ENCODE measurements around the gene VWA7. TPM values are rescaled to one million over a fixed set of nuclear protein-coding genes. Genes with fewer than 3 reads are reported as not detected.
A peak's percentile ranks its signal among the peaks of the same experiment; 100 is the strongest.
"Not testable (repeated sequence)": the region's sequence is repeated elsewhere in the genome, so short reads cannot be mapped to it uniquely, and the experiment has no call there.

VWA7 gene
- total RNA-seq, 1 experiment from 2014 or later: 2.1 TPM

DNA sequence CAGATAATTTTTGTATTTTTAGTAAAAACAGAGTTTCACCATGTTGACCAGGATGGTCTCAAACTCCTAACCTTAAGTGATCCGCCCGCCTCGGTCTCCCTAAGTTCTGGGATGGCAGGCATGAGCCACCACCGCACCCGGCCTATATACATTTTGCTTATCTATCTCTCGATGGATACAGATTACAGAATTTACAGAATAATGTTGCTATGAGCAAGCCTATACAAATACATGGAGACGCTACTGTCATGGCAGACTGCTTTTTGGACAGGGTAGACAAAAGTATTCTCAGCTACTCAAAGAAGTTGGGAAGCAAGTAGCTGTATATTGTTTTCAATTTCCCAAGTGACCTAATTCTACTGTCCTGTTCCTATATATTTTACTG is 36.3 kb upstream of the VWA7 start:
- Histone ChIP-seq H3K4me3 (ENCODE audit: insufficient read depth, low read depth, low read length) (no peak overlapping the region), H3K27me3 (ENCODE audit: control insufficient read depth, insufficient read depth, low read length) (no peaks in the 10 kb centered on the region), H3K36me3 (replicated peaks; ENCODE audit: control insufficient read depth, insufficient read depth, low read length) (no peaks in the 10 kb centered on the region)
- no peak for DNase-seq

DNA sequence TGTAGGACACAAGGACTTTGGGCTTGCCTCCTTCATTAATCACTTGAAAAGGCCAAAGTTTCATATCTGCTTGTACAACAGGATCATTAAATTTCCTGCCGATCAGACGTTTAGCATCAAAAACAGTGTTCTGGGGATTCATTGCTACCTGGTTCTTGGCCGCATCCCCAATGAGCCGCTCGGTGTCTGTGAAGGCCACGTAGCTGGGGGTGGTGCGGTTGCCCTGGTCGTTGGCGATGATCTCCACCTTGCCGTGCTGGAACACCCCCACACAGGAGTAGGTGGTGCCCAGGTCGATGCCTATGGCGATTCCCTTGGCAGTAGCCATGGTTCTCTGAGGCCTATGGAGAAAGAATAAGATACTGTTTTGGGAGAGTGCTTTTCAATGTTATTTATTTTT is 34.5 kb upstream of the VWA7 start:
- H3K4me3 ChIP-seq (ENCODE audit: insufficient read depth, low read depth, low read length): no peak overlapping the region
- DNase-seq: no peak

DNA sequence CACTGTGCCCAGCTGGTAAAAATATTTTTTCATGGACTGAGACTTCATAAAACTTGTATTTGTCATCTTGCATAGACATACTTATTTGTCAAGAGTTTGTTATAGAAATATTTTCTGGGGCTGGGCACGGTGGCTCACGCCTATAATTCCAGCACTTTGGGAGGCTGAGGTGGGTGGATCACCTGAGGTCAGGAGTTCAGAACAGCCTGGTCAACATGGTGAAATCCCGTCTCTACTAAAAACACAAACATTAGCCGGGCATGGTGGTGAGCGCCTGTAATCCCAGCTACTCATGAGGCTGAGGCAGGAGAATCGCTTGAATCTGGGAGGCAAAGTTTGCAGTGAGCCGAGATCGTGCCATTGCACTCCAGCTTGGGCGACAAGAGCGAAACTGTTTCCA is 31.5 kb upstream of the VWA7 start:
- H3K36me3 ChIP-seq (replicated peaks; ENCODE audit: control insufficient read depth, insufficient read depth, low read length); DNase-seq; H3K27me3 ChIP-seq (ENCODE audit: control insufficient read depth, insufficient read depth, low read length); H3K4me3 ChIP-seq (ENCODE audit: insufficient read depth, low read depth, low read length): not testable (repeated sequence)

More for the DNA sequence above, 34.5 kb upstream of the VWA7 start:
- H3K36me3 ChIP-seq (replicated peaks; ENCODE audit: control insufficient read depth, insufficient read depth, low read length): no peaks in the 10 kb centered on the region
- H3K27me3 ChIP-seq (ENCODE audit: control insufficient read depth, insufficient read depth, low read length): no peaks in the 10 kb centered on the region

DNA sequence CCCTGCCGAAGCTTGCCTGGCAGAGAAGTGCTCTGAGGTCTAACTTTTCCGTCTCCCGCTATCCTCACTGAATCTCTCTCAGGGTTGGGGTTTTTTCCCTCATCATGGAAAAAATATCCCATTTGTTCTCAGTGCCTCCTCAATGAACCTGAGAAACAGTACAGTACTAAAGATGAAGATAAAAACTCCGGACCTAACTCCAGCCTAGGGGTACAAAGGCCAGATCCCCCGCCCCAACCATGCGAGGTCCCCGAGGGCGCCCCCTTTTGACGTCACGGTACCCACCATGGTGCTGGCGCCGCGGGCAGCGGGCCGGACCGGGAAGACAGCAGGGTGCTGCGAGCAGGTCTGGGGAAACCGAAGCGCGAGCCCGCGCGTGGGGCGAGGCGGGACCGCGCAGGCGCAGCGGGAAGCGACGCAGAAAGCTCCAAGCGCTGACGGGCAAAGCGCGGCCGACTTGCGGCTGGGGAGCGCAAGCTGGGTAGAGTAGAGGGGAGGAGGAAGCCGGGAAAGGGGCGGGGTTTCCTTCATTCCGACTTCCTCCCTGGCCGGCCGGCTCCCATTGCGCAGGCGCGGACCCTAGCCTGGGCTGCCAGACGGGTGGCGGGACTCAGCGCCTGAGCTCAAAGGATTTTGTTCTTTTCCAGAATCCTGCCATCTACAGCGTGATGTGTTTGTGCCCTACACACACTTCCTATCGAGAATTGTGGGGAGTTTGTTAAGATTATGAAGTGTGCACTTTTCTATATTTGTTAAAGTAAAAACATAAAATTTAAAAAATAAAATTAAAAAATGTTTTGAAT is 29.5 kb upstream of the VWA7 start, which contains the start of gene LSM2:
Gene LSM2 (minus strand): TSS at position 497 of the 803 bp plus-strand sequence. CDS start 209 bp downstream, at position 288.
- peak; percentile 100 for DNase-seq

DNA sequence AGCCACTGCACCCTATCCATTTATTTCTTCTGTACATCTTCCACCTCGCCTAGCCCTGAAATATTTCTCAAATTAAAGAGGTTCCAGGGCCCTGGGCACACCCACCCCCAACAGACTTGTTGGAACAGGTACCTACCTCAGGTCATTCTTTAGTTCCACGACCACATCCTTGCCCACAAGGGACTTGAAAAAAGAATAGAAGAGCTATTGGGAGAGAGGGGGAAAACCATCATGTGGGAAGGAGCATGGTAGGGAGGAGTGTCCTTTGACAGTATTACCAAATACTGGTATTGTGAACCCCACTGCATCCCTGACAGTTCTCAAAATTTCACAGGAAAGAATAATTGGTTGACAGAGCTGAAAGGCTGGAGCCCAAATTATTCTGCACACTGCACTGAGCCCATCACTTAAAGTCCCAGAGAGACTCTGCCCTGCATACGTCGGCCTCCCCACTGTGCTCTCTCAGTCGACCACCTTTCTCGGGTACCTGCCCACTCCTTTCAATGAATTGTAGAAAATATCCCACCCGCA is 28.9 kb upstream of the VWA7 start:
- Histone ChIP-seq H3K4me3 (ENCODE audit: insufficient read depth, low read depth, low read length) (peak overlapping the region; percentile 92), H3K27me3 (ENCODE audit: control insufficient read depth, insufficient read depth, low read length) (no peaks in the 10 kb centered on the region), H3K36me3 (replicated peaks; ENCODE audit: control insufficient read depth, insufficient read depth, low read length) (peaks cover 4% of the 10 kb centered on the region)
- DNase-seq: no peak

More for the DNA sequence above, 29.5 kb upstream of the VWA7 start, which contains the start of gene LSM2:
- H3K4me3 ChIP-seq (ENCODE audit: insufficient read depth, low read depth, low read length): peak within 1 kb of the TSS; percentile 92
- H3K27me3 ChIP-seq (ENCODE audit: control insufficient read depth, insufficient read depth, low read length): no peaks in the 10 kb centered on the region
- peaks cover 4% of the 10 kb centered on the region for H3K36me3 ChIP-seq (replicated peaks; ENCODE audit: control insufficient read depth, insufficient read depth, low read length)

DNA sequence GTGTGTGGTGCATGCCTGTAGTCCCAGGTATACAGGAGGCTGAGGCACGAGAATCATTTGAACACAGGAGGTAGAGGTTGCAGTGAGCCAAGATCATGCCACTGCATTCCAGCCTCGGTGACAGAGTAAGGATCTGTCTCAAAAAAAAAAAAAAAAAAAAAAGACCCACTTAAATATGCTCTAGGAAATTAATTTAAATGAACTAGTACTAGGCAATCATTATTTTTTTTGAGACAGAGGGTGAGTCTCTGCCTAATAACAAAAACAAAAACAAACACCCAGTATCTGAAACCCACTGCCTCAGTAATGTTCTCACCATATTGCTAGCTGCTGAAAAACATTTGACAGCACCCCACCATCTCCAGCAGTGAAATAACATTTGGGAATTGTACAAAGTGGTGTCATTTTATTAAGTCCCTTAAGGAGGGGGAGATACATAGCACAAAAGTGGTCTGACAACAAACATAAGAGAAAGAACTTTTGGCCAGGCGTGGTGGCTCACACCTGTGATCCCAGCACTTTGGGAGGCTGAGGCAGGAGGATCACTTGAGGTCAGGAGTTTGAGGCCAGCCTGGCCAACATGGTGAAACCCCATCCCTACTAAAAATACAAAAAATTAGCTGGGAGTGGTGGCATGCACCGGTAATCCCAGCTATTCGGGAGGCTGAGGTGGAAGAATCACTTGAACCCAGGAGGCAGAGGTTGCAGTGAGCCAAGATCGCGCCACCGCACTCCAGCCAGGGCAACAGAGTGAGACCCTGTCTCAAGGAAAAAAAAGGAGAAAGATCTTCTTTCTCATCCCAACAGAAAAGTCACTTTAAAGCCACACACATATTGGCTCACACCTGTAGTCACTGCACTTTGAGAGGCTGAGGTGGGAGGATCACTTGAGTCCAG is 24.2 kb upstream of the VWA7 start:
- H3K4me3 ChIP-seq (ENCODE audit: insufficient read depth, low read depth, low read length); DNase-seq; H3K27me3 ChIP-seq (ENCODE audit: control insufficient read depth, insufficient read depth, low read length); H3K36me3 ChIP-seq (replicated peaks; ENCODE audit: control insufficient read depth, insufficient read depth, low read length): not testable (repeated sequence)

DNA sequence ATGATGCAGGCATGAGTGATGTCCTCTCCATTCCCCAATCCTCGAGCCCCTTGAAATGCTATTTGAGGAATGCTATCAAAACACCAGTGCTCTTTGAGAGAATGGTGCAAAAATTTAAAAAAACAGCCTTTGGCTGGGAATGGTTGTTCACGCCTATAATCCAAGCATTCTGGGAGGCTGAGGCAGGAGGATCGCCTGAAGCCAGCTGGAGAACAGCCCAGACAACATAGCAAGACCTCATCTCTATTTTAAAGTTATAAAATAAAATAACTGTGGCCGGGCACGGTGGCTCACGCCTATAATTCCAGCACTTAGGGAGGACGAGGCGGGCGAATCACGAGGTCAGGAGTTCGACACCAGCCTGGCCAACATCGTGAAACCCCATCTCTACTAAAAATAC is 22.7 kb upstream of the VWA7 start:
- H3K27me3 ChIP-seq (ENCODE audit: control insufficient read depth, insufficient read depth, low read length): no peaks in the 10 kb centered on the region
- no peak for DNase-seq
- H3K36me3 ChIP-seq (replicated peaks; ENCODE audit: control insufficient read depth, insufficient read depth, low read length): peaks cover 6% of the 10 kb centered on the region
- H3K4me3 ChIP-seq (ENCODE audit: insufficient read depth, low read depth, low read length): no peak overlapping the region

DNA sequence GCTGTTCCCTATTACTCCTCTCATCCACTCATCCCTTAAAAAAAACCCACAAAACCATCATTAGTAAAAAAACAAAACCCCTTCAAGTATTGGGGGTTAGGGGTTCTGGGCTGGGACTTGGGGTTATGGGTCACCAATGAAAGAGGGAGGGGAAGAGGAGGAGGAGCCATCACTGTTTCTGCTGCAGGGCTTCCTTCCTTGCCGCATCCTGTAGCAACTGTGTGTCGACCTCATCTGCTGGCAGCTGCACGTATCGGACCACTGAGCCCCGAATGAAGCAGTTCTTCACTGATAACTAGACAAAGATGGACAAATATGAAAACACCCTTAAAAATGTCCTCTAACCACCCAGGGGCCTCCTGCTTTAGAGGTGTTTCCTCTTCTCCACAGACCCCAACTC is 20.5 kb upstream of the VWA7 start:
- no peak for DNase-seq
- Histone ChIP-seq H3K36me3 (replicated peaks; ENCODE audit: control insufficient read depth, insufficient read depth, low read length) (peaks cover 2% of the 10 kb centered on the region), H3K27me3 (ENCODE audit: control insufficient read depth, insufficient read depth, low read length) (no peaks in the 10 kb centered on the region), H3K4me3 (ENCODE audit: insufficient read depth, low read depth, low read length) (no peak overlapping the region)

DNA sequence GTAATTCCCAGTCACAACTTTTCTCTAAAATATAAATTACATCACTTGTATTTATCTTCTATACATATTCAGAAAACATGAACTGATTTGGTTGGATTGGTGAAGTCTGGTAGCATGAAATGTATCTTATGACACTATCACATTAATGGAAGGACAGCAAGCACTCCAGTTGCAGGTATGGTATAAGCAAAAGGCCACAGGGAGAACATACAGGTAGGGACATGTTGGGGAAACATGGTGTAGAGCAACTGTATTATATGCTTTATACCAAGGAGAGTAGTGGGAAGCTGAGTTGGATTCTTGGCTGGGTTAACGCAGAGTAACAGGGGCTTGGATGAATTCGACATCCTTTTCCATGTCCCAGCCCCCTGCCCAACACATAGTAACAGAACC is 19.9 kb upstream of the VWA7 start:
- Histone ChIP-seq H3K27me3 (ENCODE audit: control insufficient read depth, insufficient read depth, low read length) (no peaks in the 10 kb centered on the region), H3K4me3 (ENCODE audit: insufficient read depth, low read depth, low read length) (no peak overlapping the region), H3K36me3 (replicated peaks; ENCODE audit: control insufficient read depth, insufficient read depth, low read length) (peaks cover 6% of the 10 kb centered on the region)
- no peak for DNase-seq

DNA sequence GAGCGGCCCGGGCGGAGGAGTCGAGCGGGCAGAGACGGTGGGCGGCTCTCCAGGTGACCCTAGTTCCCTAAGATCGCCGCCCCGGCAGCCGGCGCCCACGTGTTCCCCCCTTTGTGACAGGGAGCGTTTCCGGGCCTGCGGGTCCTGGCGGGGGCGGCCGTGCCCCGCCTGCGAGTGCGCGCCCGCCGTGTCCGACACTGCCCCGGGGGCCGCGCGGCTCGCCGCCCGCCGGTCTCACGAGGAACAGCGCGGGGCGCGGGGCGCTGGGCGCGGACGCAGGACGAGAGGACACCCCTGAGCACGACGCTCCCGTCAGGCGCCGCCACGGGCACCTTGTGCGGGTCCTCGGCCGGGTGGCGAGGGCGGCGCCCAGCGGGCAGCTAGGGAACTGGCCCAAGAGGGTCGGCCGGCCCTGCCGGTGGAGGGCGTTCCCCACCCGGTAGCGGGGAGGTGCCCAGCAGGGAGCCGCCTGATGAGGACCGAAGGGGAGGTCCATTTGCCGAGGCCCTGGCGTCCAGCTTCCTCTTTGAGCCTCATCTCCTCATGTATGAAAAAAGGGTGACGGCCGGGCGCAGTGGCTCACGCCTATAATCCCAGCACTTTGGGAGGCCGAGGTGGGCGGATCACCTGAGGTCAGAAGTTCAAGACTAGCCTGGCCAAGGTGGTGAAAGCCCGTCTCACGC is 18.6 kb upstream of the VWA7 start, which contains the start of gene VARS1:
Gene VARS1 (minus strand): TSS at position 137 of the 683 bp plus-strand sequence. CDS start 535 bp downstream, outside the sequence.
- DNase-seq: peak; percentile 100
- Histone ChIP-seq H3K27me3 (ENCODE audit: control insufficient read depth, insufficient read depth, low read length) (no peaks in the 10 kb centered on the region), H3K4me3 (ENCODE audit: insufficient read depth, low read depth, low read length) (peak within 1 kb of the TSS; percentile 74), H3K36me3 (replicated peaks; ENCODE audit: control insufficient read depth, insufficient read depth, low read length) (peaks cover 11% of the 10 kb centered on the region)

DNA sequence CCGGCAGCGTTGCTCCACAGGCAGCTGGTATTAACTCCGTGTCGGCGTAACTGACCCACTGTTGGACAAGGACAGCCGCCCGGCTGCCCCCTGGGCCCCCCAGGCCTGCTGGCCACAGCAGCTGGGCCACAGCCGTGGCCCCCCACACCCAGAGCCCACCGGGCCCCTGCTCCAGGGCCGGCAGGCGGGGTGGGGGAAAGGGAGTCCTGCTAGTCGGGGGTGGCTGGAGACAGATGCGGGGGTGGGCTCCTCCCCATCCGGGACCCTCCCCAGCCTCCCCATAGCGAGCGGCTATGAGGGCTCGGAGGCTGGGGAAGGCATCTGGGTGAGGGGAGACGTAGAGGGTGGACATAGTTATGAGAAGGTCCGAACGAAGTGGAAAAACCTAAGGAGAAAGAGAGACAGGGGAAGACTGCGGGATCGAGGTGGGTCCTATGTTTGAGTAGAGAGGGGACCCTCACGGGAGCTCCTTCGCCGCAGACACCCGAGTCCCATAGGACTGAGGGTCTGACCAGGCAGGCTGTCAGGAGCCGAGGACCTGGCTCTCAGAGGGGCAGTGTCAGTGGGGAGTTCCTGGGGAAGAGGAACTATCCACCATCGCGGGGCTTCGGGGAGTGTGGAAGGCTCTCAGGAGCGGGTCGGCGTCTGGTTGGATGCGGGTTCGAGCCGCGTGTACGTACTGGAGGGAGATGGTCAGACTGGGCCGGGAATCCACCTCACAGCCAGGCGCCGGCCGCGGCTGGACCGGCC is 17.9 kb upstream of the VWA7 start:
- Histone ChIP-seq H3K4me3 (ENCODE audit: insufficient read depth, low read depth, low read length) (peak overlapping the region; percentile 74), H3K36me3 (replicated peaks; ENCODE audit: control insufficient read depth, insufficient read depth, low read length) (peaks cover 14% of the 10 kb centered on the region), H3K27me3 (ENCODE audit: control insufficient read depth, insufficient read depth, low read length) (no peaks in the 10 kb centered on the region)
- peak; percentile 81 for DNase-seq

DNA sequence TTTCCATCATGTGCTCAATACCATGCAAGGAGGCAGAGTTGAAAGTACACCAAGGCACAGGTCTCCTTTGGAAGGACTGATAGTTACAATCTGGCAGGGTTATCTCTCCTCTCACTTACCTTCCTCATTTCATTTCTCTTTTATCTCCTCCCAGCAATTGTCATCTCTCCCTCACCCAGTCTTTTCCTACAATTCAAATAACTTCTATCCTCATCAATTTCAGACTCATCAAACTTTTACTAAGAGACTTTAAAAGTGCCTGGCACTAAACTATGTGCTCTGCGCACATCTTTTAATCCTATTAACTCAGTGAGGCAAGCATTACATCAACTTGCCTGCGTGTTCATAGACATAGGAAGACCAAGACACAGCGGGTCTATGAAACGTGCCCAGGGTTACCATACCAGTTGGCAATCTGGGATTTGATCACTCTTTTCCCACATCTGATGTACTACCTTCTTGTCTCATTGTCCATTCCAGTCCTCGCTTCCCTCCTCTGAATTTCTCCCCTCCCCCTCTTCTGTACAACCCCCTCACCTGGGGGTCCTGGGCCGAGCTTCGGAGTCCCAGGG is 17.3 kb upstream of the VWA7 start:
- DNase-seq: peak; percentile 76
- peak overlapping the region; percentile 74 for H3K4me3 ChIP-seq (ENCODE audit: insufficient read depth, low read depth, low read length)
- H3K36me3 ChIP-seq (replicated peaks; ENCODE audit: control insufficient read depth, insufficient read depth, low read length): peaks cover 16% of the 10 kb centered on the region
- H3K27me3 ChIP-seq (ENCODE audit: control insufficient read depth, insufficient read depth, low read length): no peaks in the 10 kb centered on the region

DNA sequence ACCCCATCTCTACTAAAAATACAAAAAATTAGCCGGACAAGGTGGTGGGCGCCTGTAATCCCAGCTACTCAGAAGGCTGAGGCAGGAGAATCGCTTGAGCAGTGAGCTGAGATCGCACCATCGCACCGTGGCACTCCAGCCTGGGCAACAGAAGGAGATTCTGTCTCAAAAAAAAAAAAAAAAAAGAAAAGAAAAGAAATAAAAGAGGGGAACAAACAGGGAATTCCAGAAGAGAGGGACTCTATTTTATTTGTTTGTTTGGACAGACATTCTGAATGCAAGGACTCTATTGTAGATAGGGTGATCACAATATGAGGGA is 16.8 kb upstream of the VWA7 start:
- H3K36me3 ChIP-seq (replicated peaks; ENCODE audit: control insufficient read depth, insufficient read depth, low read length): peaks cover 18% of the 10 kb centered on the region
- not testable (repeated sequence) for DNase-seq; H3K4me3 ChIP-seq (ENCODE audit: insufficient read depth, low read depth, low read length); H3K27me3 ChIP-seq (ENCODE audit: control insufficient read depth, insufficient read depth, low read length)

Data from H7 (cell line).